Sigmoid colon (tissue), 7 donors: ENCODE data around the gene FAM162A. TPM values are rescaled to one million over a fixed set of nuclear protein-coding genes. Genes with fewer than 3 reads are reported as not detected.

Source experiments
- DNase-seq: peaks from one replicate; pipeline ENCODE4 v3.0.0-alpha.2; 2019
- H3K27ac ChIP-seq, 4 donors: fragments of 200-600 bp; sonication (generic); one replicate each; pipeline ENCODE4 v1.5.1; 2016 to 2019; ENCODE audit warnings: mild to moderate bottlenecking in 1 of 4
- H3K27me3 ChIP-seq, 3 donors: fragments of 200-600 bp; sonication (generic); one replicate each; pipeline ENCODE4 v1.5.1; 2019; ENCODE audit warnings: mild to moderate bottlenecking in 1 of 3
- H3K36me3 ChIP-seq, 4 donors: fragments of 200-600 bp; sonication (generic); one replicate each; pipeline ENCODE4 v1.5.1; 2016 to 2019
- H3K4me1 ChIP-seq, 4 donors: fragments of 200-600 bp; sonication (generic); one replicate each; pipeline ENCODE4 v1.5.1; 2017 to 2019
- H3K4me3 ChIP-seq, 4 donors: fragments of 200-600 bp; sonication (generic); one replicate each; pipeline ENCODE4 v1.5.1; 2017 to 2019; ENCODE audit warnings: mild to moderate bottlenecking in 2 of 4, moderate library complexity in 1 of 4
- H3K9me3 ChIP-seq, 4 donors: fragments of 200-600 bp in 3 of 4; sonication (generic) in 3 of 4; one replicate each; pipeline versions ENCODE4 v1.5.1 to v1.6.1; 2013 to 2019
- CTCF ChIP-seq, 4 experiments: fragments of 450-650 bp in 3 of 4; fragments of 200-600 bp in 1 of 4; IDR thresholded peaks; one replicate each; pipeline ENCODE4 v1.5.1; 2016 to 2019; ENCODE audit warnings: antibody characterized with exemption in 4 of 4, mild to moderate bottlenecking in 3 of 4, moderate library complexity in 2 of 4
- EP300 ChIP-seq, 4 donors: sonication (generic); formaldehyde crosslinking; IDR thresholded peaks; one replicate each; pipeline ENCODE4 v1.6.1; 2017; ENCODE audit warnings: antibody characterized with exemption in 4 of 4
- POLR2A ChIP-seq, 2 donors: fragments of 450-650 bp; IDR thresholded peaks; one replicate each; pipeline ENCODE4 v1.6.1; 2016; ENCODE audit warnings: antibody characterized with exemption in 2 of 2, mild to moderate bottlenecking in 2 of 2, moderate library complexity in 2 of 2
- POLR2AphosphoS5 ChIP-seq, 4 donors: sonication (generic); formaldehyde crosslinking; IDR thresholded peaks; one replicate each; pipeline ENCODE4 v1.6.1; 2017; ENCODE audit warnings: antibody characterized with exemption in 4 of 4
- WGBS, 2 donors: extraction: QIAGEN DNeasy Blood & Tissue Kit; methylation state at CpG; one replicate each; pipeline ENCODE4 v1.1.7; 2013; 5-methylcytosine and 5-hydroxymethylcytosine counted together
- intact Hi-C: fragments of 100-400 bp; cut with DNase I; formaldehyde crosslinking; loops from one replicate; pipeline ENCODE4 v1.15.1; 2023
- polyA plus RNA-seq, 3 donors: library from polyadenylated mRNA; stranded (reverse); fragments of 200-250 nt; gene quantifications; one replicate each; pipeline ENCODE4 v1.2.3, GENCODE V29; 2013
- total RNA-seq, 4 donors: library from RNA; depleted of rRNA; stranded (reverse); fragments of >200 nt; gene quantifications; one replicate each; pipeline ENCODE4 v1.1.0, GENCODE V29; 2016
- donor health status: healthy with polysubstance abuse.
- donor health status: Bipolar disorder and iron deficiency.
- donor health status: healthy.

The FAM162A gene
- total RNA-seq (10 to 100 TPM; 37.1 to 56.6 (median 45.6) TPM), polyA plus RNA-seq (100 to 1,000 TPM; 200 to 298 (median 277) TPM)

- H3K36me3 ChIP-seq: peaks cover 0 to 7% (median 0%) of the 10 kb centered on the region in 4 donors
- TF ChIP-seq POLR2AphosphoS5 (IDR thresholded peaks at IDR 0.05) (peak; percentile 93 to 97 (median 95)), EP300 (IDR thresholded peaks at IDR 0.05) (no peak), CTCF (IDR thresholded peaks at IDR 0.05) (peak; percentile 20 to 37 (median 27)), POLR2A (IDR thresholded peaks at IDR 0.05) (peak; percentile 77 to 86)
- no peaks in the 10 kb centered on the region for H3K27me3 ChIP-seq
- no peaks in the 10 kb centered on the region for H3K9me3 ChIP-seq
- DNase-seq: peak; percentile 94
- peaks cover 0 to 31% (median 26%) of the 10 kb centered on the region in 4 donors for H3K4me1 ChIP-seq
- WGBS, 2 donors: 0 to 1% methylated on average over 52 of the region's 52 CpGs
- peak within 1 kb of the TSS; percentile 56 to 76 (median 72) for H3K4me3 ChIP-seq
- H3K27ac ChIP-seq: peak within 1 kb of the TSS; percentile 90 to 93 (median 92)
- intact Hi-C loops: loop anchor here (1.0 to 10.0 kb wide), 3 partner anchors 32 to 839 kb away; partner anchors contain the start of genes KPNA1, POLQ and WDR5B
Observed at GRCh38 chr3:122383771-122384697, at the start of gene FAM162A. TSS of gene FAM162A (plus strand) at chr3:122384182. CDS start at chr3:122384266, 84 bp downstream.

GRCh38 chr3:122342803-122343202 lies 41.2 kb upstream of the FAM162A start:
- WGBS, 2 donors: 86 to 95% methylated on average over 1 of the region's 1 CpG
- Histone ChIP-seq H3K36me3 (no peaks in the 10 kb centered on the region), H3K27me3 (no peaks in the 10 kb centered on the region), H3K27ac (no peak overlapping the region), H3K4me3 (no peak overlapping the region), H3K4me1 (no peaks in the 10 kb centered on the region), H3K9me3 (no peaks in the 10 kb centered on the region)
- TF ChIP-seq POLR2AphosphoS5 (IDR thresholded peaks at IDR 0.05) (no peak), EP300 (IDR thresholded peaks at IDR 0.05) (no peak), POLR2A (IDR thresholded peaks at IDR 0.05) (no peak), CTCF (IDR thresholded peaks at IDR 0.05) (no peak)
- intact Hi-C loops: no loop called here
- DNase-seq: no peak

GRCh38 chr3:122343654-122344053 lies 40.3 kb upstream of the FAM162A start:
- H3K4me1 ChIP-seq: no peaks in the 10 kb centered on the region
- H3K27ac ChIP-seq: no peak overlapping the region
- WGBS, 2 donors: 88 to 91% methylated on average over 2 of the region's 2 CpGs
- intact Hi-C loops: no loop called here
- no peak for DNase-seq
- TF ChIP-seq POLR2A (IDR thresholded peaks at IDR 0.05): no peak
- TF ChIP-seq POLR2AphosphoS5 (IDR thresholded peaks at IDR 0.05): no peak
- no peak for TF ChIP-seq EP300 (IDR thresholded peaks at IDR 0.05)
- no peak for TF ChIP-seq CTCF (IDR thresholded peaks at IDR 0.05)
- H3K36me3 ChIP-seq: no peaks in the 10 kb centered on the region
- H3K27me3 ChIP-seq: no peaks in the 10 kb centered on the region
- H3K4me3 ChIP-seq: no peak overlapping the region
- H3K9me3 ChIP-seq: no peaks in the 10 kb centered on the region

DNA sequence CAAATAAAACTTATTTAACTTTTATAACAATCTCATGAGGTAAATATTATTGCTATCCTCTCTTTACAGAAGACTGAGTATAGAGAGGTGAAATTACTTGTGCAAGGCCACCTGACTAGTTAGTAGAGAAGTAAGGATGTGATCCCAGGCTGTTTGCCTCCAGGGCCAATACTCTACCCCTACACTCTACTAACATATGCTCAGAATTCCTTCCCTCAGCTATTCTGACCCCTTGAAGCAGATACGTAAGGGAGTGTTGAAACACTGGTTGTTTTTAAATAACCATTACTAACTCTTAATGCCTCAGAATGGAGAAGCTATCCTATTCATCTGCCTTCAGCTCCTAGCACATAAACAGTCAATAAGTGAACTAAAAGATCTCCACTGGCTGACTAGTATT lies 34.8 kb upstream of the FAM162A start:
- Histone ChIP-seq H3K36me3 (no peaks in the 10 kb centered on the region), H3K4me1 (no peaks in the 10 kb centered on the region), H3K27me3 (no peaks in the 10 kb centered on the region), H3K9me3 (no peaks in the 10 kb centered on the region), H3K27ac (no peak overlapping the region), H3K4me3 (no peak overlapping the region)
- intact Hi-C loops: no loop called here
- TF ChIP-seq CTCF (IDR thresholded peaks at IDR 0.05) (no peak), POLR2AphosphoS5 (IDR thresholded peaks at IDR 0.05) (no peak), EP300 (IDR thresholded peaks at IDR 0.05) (no peak), POLR2A (IDR thresholded peaks at IDR 0.05) (no peak)
- DNase-seq: no peak
- 86 to 97% methylated on average over 1 of the region's 1 CpG for WGBS, 2 donors
